Progenitor cell of endocrine pancreas (in vitro differentiated cells): Measurements from ENCODE around the gene CDC42EP4. TPM values are rescaled to one million over a fixed set of nuclear protein-coding genes. Genes with fewer than 3 reads are reported as not detected.

ENCODE experiments used
- DNase-seq: peaks from one replicate; pipeline ENCODE4 v3.0.0; 2021; ENCODE audit warnings: low spot score; ENCODE audit not compliant: unreplicated experiment
- H3K27ac Mint-ChIP-seq: 2 replicates; pipeline ENCODE4 v1.8.0; 2021; ENCODE audit warnings: mild to moderate bottlenecking, moderate library complexity, mixed read lengths
- H3K27me3 Mint-ChIP-seq: 2 replicates; pipeline ENCODE4 v1.8.0; 2021; ENCODE audit warnings: mixed read lengths
- H3K36me3 Mint-ChIP-seq: 2 replicates; pipeline ENCODE4 v1.8.0; 2022; ENCODE audit warnings: mixed read lengths; ENCODE audit not compliant: insufficient read depth
- H3K4me1 Mint-ChIP-seq: 2 replicates; pipeline ENCODE4 v1.8.0; 2021; ENCODE audit warnings: low read depth, mixed read lengths
- H3K4me3 Mint-ChIP-seq: 2 replicates; pipeline ENCODE4 v1.8.0; 2021; ENCODE audit warnings: low read depth, mild to moderate bottlenecking, moderate library complexity, mixed read lengths
- H3K9me3 Mint-ChIP-seq: 2 replicates; pipeline ENCODE4 v1.8.0; 2021; ENCODE audit warnings: low read depth, mixed read lengths
- total RNA-seq: library from RNA; stranded (reverse); gene quantifications from 2 replicates; pipeline ENCODE4 v1.2.1, GENCODE V29; 2021
- TF ChIP-seq, protein P1 (sequence below): fragments of 200-600 bp; sonication (generic); IDR thresholded peaks from one replicate; pipeline ENCODE4 v1.5.0; 2021; ENCODE audit warnings: antibody characterized with exemption, mild to moderate bottlenecking; ENCODE audit not compliant: unreplicated experiment

The CDC42EP4 gene
- total RNA-seq, 1 donor from 2014 or later: 77.9 TPM

- Mint-ChIP-seq H3K27ac (peak overlapping the region; percentile 87), H3K4me1 (peaks cover 16% of the 10 kb centered on the region), H3K4me3 (no peak overlapping the region), H3K27me3 (no peaks in the 10 kb centered on the region), H3K9me3 (no peaks in the 10 kb centered on the region), H3K36me3 (no peaks in the 10 kb centered on the region)
- no peak for DNase-seq
- TF ChIP-seq, protein P1, sequence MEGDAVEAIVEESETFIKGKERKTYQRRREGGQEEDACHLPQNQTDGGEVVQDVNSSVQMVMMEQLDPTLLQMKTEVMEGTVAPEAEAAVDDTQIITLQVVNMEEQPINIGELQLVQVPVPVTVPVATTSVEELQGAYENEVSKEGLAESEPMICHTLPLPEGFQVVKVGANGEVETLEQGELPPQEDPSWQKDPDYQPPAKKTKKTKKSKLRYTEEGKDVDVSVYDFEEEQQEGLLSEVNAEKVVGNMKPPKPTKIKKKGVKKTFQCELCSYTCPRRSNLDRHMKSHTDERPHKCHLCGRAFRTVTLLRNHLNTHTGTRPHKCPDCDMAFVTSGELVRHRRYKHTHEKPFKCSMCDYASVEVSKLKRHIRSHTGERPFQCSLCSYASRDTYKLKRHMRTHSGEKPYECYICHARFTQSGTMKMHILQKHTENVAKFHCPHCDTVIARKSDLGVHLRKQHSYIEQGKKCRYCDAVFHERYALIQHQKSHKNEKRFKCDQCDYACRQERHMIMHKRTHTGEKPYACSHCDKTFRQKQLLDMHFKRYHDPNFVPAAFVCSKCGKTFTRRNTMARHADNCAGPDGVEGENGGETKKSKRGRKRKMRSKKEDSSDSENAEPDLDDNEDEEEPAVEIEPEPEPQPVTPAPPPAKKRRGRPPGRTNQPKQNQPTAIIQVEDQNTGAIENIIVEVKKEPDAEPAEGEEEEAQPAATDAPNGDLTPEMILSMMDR: no peak
Measured at GRCh38 chr17:73343739-73344454, 32.1 kb upstream of the CDC42EP4 start.

- Mint-ChIP-seq H3K4me3 (no peak overlapping the region), H3K27me3 (no peaks in the 10 kb centered on the region), H3K4me1 (peaks cover 16% of the 10 kb centered on the region), H3K27ac (peak overlapping the region; percentile 87), H3K9me3 (no peaks in the 10 kb centered on the region), H3K36me3 (no peaks in the 10 kb centered on the region)
- TF ChIP-seq, protein P1: no peak
- peak; percentile 41 for DNase-seq
Measured at GRCh38 chr17:73343168-73343634, 31.4 kb upstream of the CDC42EP4 start.

GRCh38 chr17:73342541-73343167 is 30.9 kb upstream of the CDC42EP4 start:
- H3K27ac Mint-ChIP-seq: peak overlapping the region; percentile 88
- H3K4me1 Mint-ChIP-seq: peaks cover 18% of the 10 kb centered on the region
- no peak overlapping the region for H3K4me3 Mint-ChIP-seq
- no peak for DNase-seq
- H3K27me3 Mint-ChIP-seq: no peaks in the 10 kb centered on the region
- H3K36me3 Mint-ChIP-seq: no peaks in the 10 kb centered on the region
- no peaks in the 10 kb centered on the region for H3K9me3 Mint-ChIP-seq
- TF ChIP-seq, protein P1: no peak

DNA sequence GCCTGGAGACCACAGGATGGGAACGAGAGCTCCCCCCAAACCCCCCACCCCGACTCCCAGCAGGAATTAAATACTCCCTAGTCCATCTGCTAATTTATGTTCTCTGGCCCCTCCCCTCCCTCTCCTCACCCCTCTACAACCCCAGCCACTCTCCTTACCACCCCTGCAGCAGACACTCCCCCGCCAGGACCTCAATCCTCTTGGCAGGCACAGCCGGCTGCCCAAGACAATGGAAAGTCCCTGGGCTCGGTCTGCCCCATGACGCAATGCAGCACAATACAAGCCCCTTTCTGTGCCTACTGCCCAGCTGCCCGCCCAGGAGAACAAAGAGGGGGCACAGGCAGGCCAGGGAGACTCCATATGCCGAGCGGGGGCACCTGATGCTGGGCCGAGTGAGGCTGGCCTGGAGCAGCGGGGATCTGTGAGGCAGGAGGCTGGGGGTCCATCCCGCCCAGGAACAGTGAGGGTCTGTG is 30.3 kb upstream of the CDC42EP4 start:
- Mint-ChIP-seq H3K27me3 (peaks cover 4% of the 10 kb centered on the region), H3K4me1 (peaks cover 22% of the 10 kb centered on the region), H3K27ac (no peak overlapping the region), H3K36me3 (no peaks in the 10 kb centered on the region), H3K9me3 (no peaks in the 10 kb centered on the region), H3K4me3 (no peak overlapping the region)
- TF ChIP-seq, protein P1: no peak
- no peak for DNase-seq

- H3K9me3 Mint-ChIP-seq: no peaks in the 10 kb centered on the region
- no peaks in the 10 kb centered on the region for H3K36me3 Mint-ChIP-seq
- TF ChIP-seq, protein P1: no peak
- H3K4me1 Mint-ChIP-seq: peaks cover 22% of the 10 kb centered on the region
- DNase-seq: no peak
- H3K4me3 Mint-ChIP-seq: no peak overlapping the region
- peaks cover 4% of the 10 kb centered on the region for H3K27me3 Mint-ChIP-seq
- H3K27ac Mint-ChIP-seq: no peak overlapping the region
Measured at GRCh38 chr17:73341350-73342049, 29.7 kb upstream of the CDC42EP4 start.
